Testis (tissue), 2 donors: ENCODE data around the gene PLAC8.
"Not testable (repeated sequence)": the region's sequence is repeated elsewhere in the genome, so short reads cannot be mapped to it uniquely, and the experiment has no call there.

Experiments used
- POLR2A ChIP-seq: fragments of 450-650 bp; IDR thresholded peaks from one replicate; pipeline ENCODE4 v1.6.1; 2017; ENCODE audit warnings: antibody characterized with exemption, mild to moderate bottlenecking, moderate library complexity
- TF ChIP-seq, protein P1 (sequence below), 3 experiments: fragments of 450-650 bp in 2 of 3; fragments of 200-600 bp in 1 of 3; sonication (generic) in 1 of 3; IDR thresholded peaks; one replicate each; pipeline ENCODE4 v1.5.1; 2016 to 2019; ENCODE audit warnings: antibody characterized with exemption in 3 of 3, mild to moderate bottlenecking in 2 of 3, moderate library complexity in 1 of 3

DNA sequence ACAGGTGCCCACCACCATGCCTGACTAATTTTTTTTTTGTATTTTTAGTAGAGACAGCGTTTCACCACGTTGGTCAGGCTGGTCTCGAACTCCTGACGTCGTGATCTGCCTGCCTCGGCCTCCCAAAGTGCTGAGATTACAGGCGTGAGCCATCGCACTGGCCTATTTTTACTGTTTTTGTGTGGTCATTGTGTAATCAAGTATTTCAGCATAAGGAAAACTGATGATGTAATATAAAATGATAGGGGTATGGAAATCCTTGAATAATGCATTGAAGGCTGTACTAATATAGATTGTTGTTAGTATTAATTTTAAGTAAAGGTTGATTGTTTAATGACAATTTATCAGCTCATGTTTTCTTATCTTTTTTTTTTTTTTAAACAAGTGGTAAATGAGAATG is 65.7 kb downstream of the PLAC8 start:
- TF ChIP-seq, protein P1, sequence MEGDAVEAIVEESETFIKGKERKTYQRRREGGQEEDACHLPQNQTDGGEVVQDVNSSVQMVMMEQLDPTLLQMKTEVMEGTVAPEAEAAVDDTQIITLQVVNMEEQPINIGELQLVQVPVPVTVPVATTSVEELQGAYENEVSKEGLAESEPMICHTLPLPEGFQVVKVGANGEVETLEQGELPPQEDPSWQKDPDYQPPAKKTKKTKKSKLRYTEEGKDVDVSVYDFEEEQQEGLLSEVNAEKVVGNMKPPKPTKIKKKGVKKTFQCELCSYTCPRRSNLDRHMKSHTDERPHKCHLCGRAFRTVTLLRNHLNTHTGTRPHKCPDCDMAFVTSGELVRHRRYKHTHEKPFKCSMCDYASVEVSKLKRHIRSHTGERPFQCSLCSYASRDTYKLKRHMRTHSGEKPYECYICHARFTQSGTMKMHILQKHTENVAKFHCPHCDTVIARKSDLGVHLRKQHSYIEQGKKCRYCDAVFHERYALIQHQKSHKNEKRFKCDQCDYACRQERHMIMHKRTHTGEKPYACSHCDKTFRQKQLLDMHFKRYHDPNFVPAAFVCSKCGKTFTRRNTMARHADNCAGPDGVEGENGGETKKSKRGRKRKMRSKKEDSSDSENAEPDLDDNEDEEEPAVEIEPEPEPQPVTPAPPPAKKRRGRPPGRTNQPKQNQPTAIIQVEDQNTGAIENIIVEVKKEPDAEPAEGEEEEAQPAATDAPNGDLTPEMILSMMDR (IDR thresholded peaks at IDR 0.05), result not testable (repeated sequence)
- not testable (repeated sequence) for TF ChIP-seq POLR2A
